K562 (cell line): ENCODE data around the gene ANO10. TPM values are rescaled to one million over a fixed set of nuclear protein-coding genes. Genes with fewer than 3 reads are reported as not detected.
"Not testable (repeated sequence)": the region's sequence is repeated elsewhere in the genome, so short reads cannot be mapped to it uniquely, and the experiment has no call there.

Experiments used
- ATAC-seq: fragments of 200-7000 bp; cut with Tn5 transposase; 3 replicates; pipeline ENCODE4 v1.9.1; 2020; ENCODE audit warnings: moderate library complexity
- BruUV-seq: library from RNA; stranded (reverse); fragments of 400-500 nt; replicated peaks from 2 replicates; lab custom pipeline; 2021; lab: Mats Ljungman, UMichigan
- CTCF ChIA-PET: fragments of 300-600 bp; formaldehyde crosslinking; extraction: SDS; loops from one replicate; lab custom pipeline; 2021; ENCODE audit warnings: low intra/inter-chr PET ratio; lab: Yijun Ruan, JAX
- POLR2A ChIA-PET: fragments of 300-600, 350-650 bp; sonication (Branson Sonifier 250); formaldehyde crosslinking; extraction: SDS; loops from one replicate; lab custom pipeline; 2021; ENCODE audit warnings: antibody characterized with exemption, inconsistent platforms; lab: Yijun Ruan, JAX
- DNase-seq, 4 experiments: peaks; one replicate each; pipeline versions ENCODE4 v3.0.0 to v3.0.0-alpha.2; 2011 to 2018; ENCODE audit warnings: low spot score in 3 of 4, mixed read lengths in 3 of 4; ENCODE audit errors: extremely low read depth in 1 of 4
- FAIRE-seq: peaks from 2 replicates; lab custom pipeline; 2011; peaks lifted over from hg19 to GRCh38; lab: Jason Lieb, UNC
- H2AFZ ChIP-seq: 2 replicates; pipeline ENCODE4 v1.6.0; 2011; ENCODE audit warnings: low read depth, low read length, control low read depth, inconsistent platforms
- H3K27ac ChIP-seq: fragments of 200-600 bp; 3 replicates; pipeline ENCODE4 v1.8.0; 2011; ENCODE audit warnings: low read depth, mild to moderate bottlenecking, control low read depth, inconsistent platforms, low read length, moderate library complexity, mixed read lengths; ENCODE audit errors: extremely low read depth
- H3K27me3 ChIP-seq, 2 experiments: fragments of 300-600 bp in 1 of 2; 2 replicates in 1 of 2; 3 replicates in 1 of 2; pipeline versions ENCODE4 v1.6.0 to v1.8.0; 2011; ENCODE audit warnings: inconsistent platforms in 2 of 2, low read length in 2 of 2, mild to moderate bottlenecking in 1 of 2, mixed read lengths in 1 of 2, moderate library complexity in 1 of 2; ENCODE audit not compliant: control insufficient read depth in 2 of 2, insufficient read depth in 2 of 2
- H3K36me3 ChIP-seq: fragments of 300-600 bp; 3 replicates; pipeline ENCODE4 v1.8.0; 2011; ENCODE audit warnings: mild to moderate bottlenecking, low read length, inconsistent platforms; ENCODE audit not compliant: control insufficient read depth, insufficient read depth
- H3K4me1 ChIP-seq, 2 experiments: fragments of 200-600 bp in 1 of 2; replicated peaks in 1 of 2; 2 replicates in 1 of 2; 3 replicates in 1 of 2; pipeline versions ENCODE4 v1.5.1 to v1.8.0; 2011; ENCODE audit warnings: inconsistent platforms in 2 of 2, low read length in 2 of 2, mild to moderate bottlenecking in 1 of 2, mixed read lengths in 1 of 2, moderate library complexity in 1 of 2; ENCODE audit not compliant: control insufficient read depth in 2 of 2, insufficient read depth in 2 of 2
- H3K4me2 ChIP-seq: 2 replicates; pipeline ENCODE4 v1.6.1; 2011; ENCODE audit warnings: low read length, control low read depth, inconsistent platforms, mixed read lengths; ENCODE audit not compliant: insufficient read depth
- H3K4me3 ChIP-seq: fragments of 200-600 bp; sonication (generic), shearing (Covaris generic); 2 replicates; pipeline ENCODE4 v1.5.1; 2016; ENCODE audit warnings: control low read depth, inconsistent platforms
- H3K79me2 ChIP-seq: fragments of 200-600 bp; 3 replicates; pipeline ENCODE4 v1.8.0; 2011; ENCODE audit warnings: low read length, inconsistent platforms; ENCODE audit not compliant: control insufficient read depth, insufficient read depth
- H3K9ac ChIP-seq, 2 experiments: 2 replicates each; pipeline versions ENCODE4 v1.6.0 to v1.6.1; 2011; ENCODE audit warnings: low read depth in 2 of 2, low read length in 2 of 2, control low read depth in 1 of 2, inconsistent platforms in 1 of 2, mild to moderate bottlenecking in 1 of 2, mixed read lengths in 1 of 2; ENCODE audit not compliant: insufficient read depth in 1 of 2
- H3K9me1 ChIP-seq: one replicate; pipeline ENCODE4 v1.6.0; 2011; ENCODE audit warnings: inconsistent platforms, mild to moderate bottlenecking, low read length, moderate library complexity; ENCODE audit not compliant: control insufficient read depth, insufficient read depth
- H3K9me3 ChIP-seq: replicated peaks from 2 replicates; pipeline ENCODE4 v1.5.1; 2011; ENCODE audit warnings: low read depth, low read length, inconsistent platforms; ENCODE audit not compliant: control insufficient read depth, insufficient read depth
- H4K20me1 ChIP-seq: replicated peaks from 2 replicates; pipeline ENCODE4 v1.6.1; 2011; ENCODE audit warnings: low read length, inconsistent platforms, mixed read lengths; ENCODE audit not compliant: control insufficient read depth, insufficient read depth
- EP400 ChIP-seq: fragments of 450-650 bp; IDR thresholded peaks from 2 replicates; pipeline ENCODE4 v1.6.1; 2017; ENCODE audit warnings: antibody characterized with exemption, mild to moderate bottlenecking, moderate library complexity
- FOXJ3 ChIP-seq: sonication (generic); formaldehyde crosslinking; IDR thresholded peaks from 2 replicates; pipeline ENCODE4 v1.4.0; 2020; ENCODE audit warnings: mild to moderate bottlenecking, missing genetic modification reagents
- GTF2E2 ChIP-seq: fragments of 200-800 bp; sonication (Bioruptor generic); IDR thresholded peaks from 2 replicates; pipeline ENCODE4 v1.6.1; 2016; ENCODE audit warnings: missing genetic modification characterization, missing compliant biosample characterization
- LEF1 ChIP-seq: fragments of 450-650 bp; IDR thresholded peaks from 2 replicates; pipeline ENCODE4 v1.6.1; 2016; ENCODE audit warnings: mild to moderate bottlenecking
- NFIC ChIP-seq: fragments of 450-650 bp; IDR thresholded peaks from 2 replicates; pipeline ENCODE4 v1.6.1; 2017; ENCODE audit warnings: mild to moderate bottlenecking, inconsistent platforms
- NR2C1 ChIP-seq, 2 experiments: fragments of 450-650 bp; IDR thresholded peaks; 2 replicates each; pipeline ENCODE4 v1.6.1; 2017; ENCODE audit warnings: mild to moderate bottlenecking in 2 of 2, antibody characterized with exemption in 1 of 2, inconsistent platforms in 1 of 2, missing compliant biosample characterization in 1 of 2, missing genetic modification characterization in 1 of 2
- TBP ChIP-seq: optimal IDR thresholded peaks from 2 replicates; pipeline ENCODE3; 2011; ENCODE audit warnings: low read depth, low read length, improper control_type of control experiment
- ZBTB1 ChIP-seq: sonication (generic); formaldehyde crosslinking; IDR thresholded peaks from 2 replicates; pipeline ENCODE4 v1.8.1; 2023; ENCODE audit warnings: missing genetic modification reagents, low read depth, mild to moderate bottlenecking, borderline replicate concordance
- ZNF175 ChIP-seq: fragments of 200-800 bp; sonication (Bioruptor generic); IDR thresholded peaks from 2 replicates; pipeline ENCODE4 v1.6.1; 2016; ENCODE audit warnings: low read depth, mild to moderate bottlenecking, missing genetic modification characterization, missing compliant biosample characterization
- WGBS: fragments of 100-300 bp; shearing (Covaris generic); methylation state at CpG from one replicate; pipeline ENCODE4 v1.1.6; 2016; ENCODE audit warnings: low coverage, mixed read lengths; ENCODE audit not compliant: insufficient coverage; ENCODE audit errors: missing lambda C conversion rate; 5-methylcytosine and 5-hydroxymethylcytosine counted together
- in situ Hi-C: fragments of 300-500 bp; cut with MboI; formaldehyde crosslinking; loops from 4 replicates; pipeline ENCODE4 v1.15.0; 2018; ENCODE audit warnings: inconsistent platforms, mixed read lengths
- intact Hi-C: fragments of 100-400 bp; cut with micrococcal nuclease; formaldehyde crosslinking; loops from 2 replicates; pipeline ENCODE4 v1.14.2; 2022
- polyA plus RNA-seq, 8 experiments: library from polyadenylated mRNA; depleted of rRNA in 4 of 8; stranded (reverse) in 5 of 8; unstranded in 3 of 8; fragments of >200 nt; fragmentation: Nextera tagmentation in 2 of 8; fragmentation: Illumina TruSeq in 1 of 8; extraction: Ambion mirVana in 2 of 8; extraction: Trizol in 1 of 8; gene quantifications; 2 replicates each; pipeline versions ENCODE4 v1.2.1 to v1.2.3, GENCODE V29; 2011 to 2014; ENCODE audit warnings: inconsistent platforms in 1 of 8, missing spikeins in 1 of 8
- total RNA-seq, 7 experiments: library from RNA; depleted of rRNA in 6 of 7; stranded (reverse); fragments of >200 nt in 6 of 7; fragmentation: Illumina TruSeq in 2 of 7; extraction: Trizol in 2 of 7; gene quantifications; 2 replicates each; pipeline versions ENCODE4 v1.2.1 to v1.2.3, GENCODE V29; 2011 to 2021; ENCODE audit warnings: low replicate concordance in 1 of 7
- TF ChIP-seq, protein P1 (sequence below): fragments of 450-650 bp; IDR thresholded peaks from 2 replicates; pipeline ENCODE4 v1.6.1; 2016; ENCODE audit warnings: missing biosample characterization, missing genetic modification characterization
- TF ChIP-seq, protein P2 (sequence below): fragments of 450-650 bp; IDR thresholded peaks from one replicate; pipeline ENCODE4 v1.6.1; 2018; ENCODE audit warnings: mild to moderate bottlenecking, moderate library complexity; ENCODE audit not compliant: partially characterized antibody
- TF ChIP-seq, protein P3 (sequence below): fragments of 450-650 bp; IDR thresholded peaks from 2 replicates; pipeline ENCODE4 v1.6.1; 2016; ENCODE audit warnings: borderline replicate concordance

The ANO10 gene
- total and polyA plus RNA-seq, 9 of the 15 experiments (the other 6 are each of a cell fraction or from before 2014, with no cell fraction given): 6.4 to 46.0 (median 32.3) TPM

DNA sequence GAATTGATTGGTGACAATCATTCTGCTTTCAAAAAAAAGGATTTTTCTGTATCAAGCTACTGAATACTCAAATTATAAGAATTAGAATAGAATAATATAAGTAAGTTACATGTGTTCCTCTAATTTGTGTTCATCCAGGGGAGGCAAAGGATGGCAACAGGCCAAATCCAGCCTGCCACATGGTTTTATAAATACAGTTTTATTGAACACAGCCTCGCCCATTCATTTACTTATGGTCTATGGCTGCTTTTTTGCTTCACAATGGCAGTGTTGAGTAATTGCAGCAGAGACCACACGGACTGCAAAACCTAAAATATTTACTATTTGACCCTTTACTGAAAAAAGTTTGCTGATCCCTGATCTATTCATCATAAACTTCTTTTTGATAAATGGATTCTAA lies 21.9 kb downstream of the ANO10 start:
- H4K20me1 ChIP-seq, H3K4me1 ChIP-seq, H3K9me1 ChIP-seq, in situ Hi-C loops, FAIRE-seq, H3K4me2 ChIP-seq, BruUV-seq, H3K4me3 ChIP-seq, ATAC-seq, H3K9ac ChIP-seq, CTCF ChIA-PET, H3K27me3 ChIP-seq, H2AFZ ChIP-seq, DNase-seq, H3K79me2 ChIP-seq, H3K9me3 ChIP-seq, H3K27ac ChIP-seq, intact Hi-C loops: not testable (repeated sequence)
- H3K36me3 ChIP-seq: peaks cover 37% of the 10 kb centered on the region; the same call in 2 of the 3 replicates
- POLR2A ChIA-PET: interaction anchor here (1.7 kb wide), 1 partner anchor 13 kb away, joined by 4 read pairs; no protein-coding TSS in a partner anchor
- TF ChIP-seq NFIC: peak; percentile 27; the same call in 1 of the 2 replicates
- 69% methylated on average over 2 of the region's 2 CpGs for WGBS

DNA sequence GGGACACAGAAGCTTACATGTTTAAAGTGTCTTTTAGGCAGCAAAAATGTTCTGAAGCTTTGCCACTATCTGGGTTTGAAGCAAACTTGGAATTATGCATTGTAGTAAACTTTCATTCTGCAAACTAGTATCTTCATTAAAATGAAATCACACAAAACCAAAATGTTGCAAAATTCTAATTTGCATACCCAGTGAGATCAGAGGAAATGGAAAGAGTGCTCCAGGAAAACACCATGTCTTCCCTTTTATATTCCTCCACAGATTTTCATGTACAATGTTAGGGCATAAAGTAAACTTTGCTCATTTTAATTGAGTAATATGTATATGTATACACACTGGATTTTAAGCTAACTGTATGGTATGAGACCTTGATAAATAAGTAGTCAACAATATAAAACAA lies 23.9 kb downstream of the ANO10 start:
- Histone ChIP-seq H3K79me2 (no peaks in the 10 kb centered on the region; the same call in 2 of the 3 replicates), H3K9me3 (no peaks in the 10 kb centered on the region), H3K27ac (no peak overlapping the region), H3K4me1 (no peaks in the 10 kb centered on the region), H3K4me3 (no peak overlapping the region), H3K9ac (no peak overlapping the region), H4K20me1 (no peaks in the 10 kb centered on the region), H3K36me3 (peaks cover 18% of the 10 kb centered on the region; the same call in 2 of the 3 replicates), H3K9me1 (no peaks in the 10 kb centered on the region), H3K27me3 (no peaks in the 10 kb centered on the region), H2AFZ (no peak overlapping the region), H3K4me2 (no peak overlapping the region)
- in situ Hi-C loops: no loop called here
- DNase-seq (no peak), ATAC-seq (no peak), FAIRE-seq (no peak)
- BruUV-seq: no TSS peak
- intact Hi-C loops: no loop called here
- CTCF ChIA-PET: no interaction called here
- POLR2A ChIA-PET: no interaction called here
- TF ChIP-seq NFIC: no peak
- no peak for TF ChIP-seq TBP
- TF ChIP-seq GTF2E2 (tag): no peak
- no peak for TF ChIP-seq ZNF175
- TF ChIP-seq, protein P1, sequence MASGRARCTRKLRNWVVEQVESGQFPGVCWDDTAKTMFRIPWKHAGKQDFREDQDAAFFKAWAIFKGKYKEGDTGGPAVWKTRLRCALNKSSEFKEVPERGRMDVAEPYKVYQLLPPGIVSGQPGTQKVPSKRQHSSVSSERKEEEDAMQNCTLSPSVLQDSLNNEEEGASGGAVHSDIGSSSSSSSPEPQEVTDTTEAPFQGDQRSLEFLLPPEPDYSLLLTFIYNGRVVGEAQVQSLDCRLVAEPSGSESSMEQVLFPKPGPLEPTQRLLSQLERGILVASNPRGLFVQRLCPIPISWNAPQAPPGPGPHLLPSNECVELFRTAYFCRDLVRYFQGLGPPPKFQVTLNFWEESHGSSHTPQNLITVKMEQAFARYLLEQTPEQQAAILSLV (tag): no peak
- no peak for TF ChIP-seq FOXJ3 (CRISPR knock-in tag)
- TF ChIP-seq EP400: no peak
- TF ChIP-seq ZBTB1 (CRISPR knock-in tag): no peak
- TF ChIP-seq, protein P2, sequence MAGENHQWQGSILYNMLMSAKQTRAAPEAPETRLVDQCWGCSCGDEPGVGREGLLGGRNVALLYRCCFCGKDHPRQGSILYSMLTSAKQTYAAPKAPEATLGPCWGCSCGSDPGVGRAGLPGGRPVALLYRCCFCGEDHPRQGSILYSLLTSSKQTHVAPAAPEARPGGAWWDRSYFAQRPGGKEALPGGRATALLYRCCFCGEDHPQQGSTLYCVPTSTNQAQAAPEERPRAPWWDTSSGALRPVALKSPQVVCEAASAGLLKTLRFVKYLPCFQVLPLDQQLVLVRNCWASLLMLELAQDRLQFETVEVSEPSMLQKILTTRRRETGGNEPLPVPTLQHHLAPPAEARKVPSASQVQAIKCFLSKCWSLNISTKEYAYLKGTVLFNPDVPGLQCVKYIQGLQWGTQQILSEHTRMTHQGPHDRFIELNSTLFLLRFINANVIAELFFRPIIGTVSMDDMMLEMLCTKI: no peak
- TF ChIP-seq LEF1: no peak
- TF ChIP-seq, protein P3, sequence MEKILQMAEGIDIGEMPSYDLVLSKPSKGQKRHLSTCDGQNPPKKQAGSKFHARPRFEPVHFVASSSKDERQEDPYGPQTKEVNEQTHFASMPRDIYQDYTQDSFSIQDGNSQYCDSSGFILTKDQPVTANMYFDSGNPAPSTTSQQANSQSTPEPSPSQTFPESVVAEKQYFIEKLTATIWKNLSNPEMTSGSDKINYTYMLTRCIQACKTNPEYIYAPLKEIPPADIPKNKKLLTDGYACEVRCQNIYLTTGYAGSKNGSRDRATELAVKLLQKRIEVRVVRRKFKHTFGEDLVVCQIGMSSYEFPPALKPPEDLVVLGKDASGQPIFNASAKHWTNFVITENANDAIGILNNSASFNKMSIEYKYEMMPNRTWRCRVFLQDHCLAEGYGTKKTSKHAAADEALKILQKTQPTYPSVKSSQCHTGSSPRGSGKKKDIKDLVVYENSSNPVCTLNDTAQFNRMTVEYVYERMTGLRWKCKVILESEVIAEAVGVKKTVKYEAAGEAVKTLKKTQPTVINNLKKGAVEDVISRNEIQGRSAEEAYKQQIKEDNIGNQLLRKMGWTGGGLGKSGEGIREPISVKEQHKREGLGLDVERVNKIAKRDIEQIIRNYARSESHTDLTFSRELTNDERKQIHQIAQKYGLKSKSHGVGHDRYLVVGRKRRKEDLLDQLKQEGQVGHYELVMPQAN: no peak
- TF ChIP-seq NR2C1 (IDR thresholded peaks at IDR 0.05): no peak
- no peak for TF ChIP-seq NR2C1 (tag; IDR thresholded peaks at IDR 0.05)
